Activated naive CD8-positive, alpha-beta T cell treated with anti-CD3 and anti-CD28 coated beads, Interleukin-2, amount 10 ng/mL, durations not matched to agents 7 days and 5 days (primary cell): ENCODE results near the gene PARP16. TPM values are rescaled to one million over a fixed set of nuclear protein-coding genes. Genes with fewer than 3 reads are reported as not detected.
"Not testable (repeated sequence)": the region's sequence is repeated elsewhere in the genome, so short reads cannot be mapped to it uniquely, and the experiment has no call there.

ENCODE experiments used
- ATAC-seq: fragments of 150-1000 bp; cut with Tn5 transposase; one replicate; pipeline ENCODE4 v1.10.0; 2021; ENCODE audit warnings: low read depth, moderate library complexity
- POLR2A ChIA-PET: fragments of 350-600 bp; sonication (Branson Sonifier 250); formaldehyde crosslinking; loops from one replicate; lab custom pipeline; 2021; ENCODE audit warnings: antibody characterized with exemption; lab: Charles Lee
- DNase-seq: peaks from one replicate; pipeline ENCODE4 v3.0.0; 2021
- H3K27ac Mint-ChIP-seq: one replicate; pipeline ENCODE4 v1.8.0; 2022; ENCODE audit warnings: mild to moderate bottlenecking, mixed read lengths
- H3K27me3 Mint-ChIP-seq: one replicate; pipeline ENCODE4 v1.8.0; 2022; ENCODE audit warnings: mild to moderate bottlenecking, moderate library complexity, mixed read lengths
- H3K36me3 Mint-ChIP-seq: one replicate; pipeline ENCODE4 v1.8.0; 2021; ENCODE audit warnings: mild to moderate bottlenecking, mixed read lengths
- H3K4me1 Mint-ChIP-seq: one replicate; pipeline ENCODE4 v1.8.0; 2021; ENCODE audit warnings: mixed read lengths
- H3K4me3 Mint-ChIP-seq: one replicate; pipeline ENCODE4 v1.8.0; 2022; ENCODE audit warnings: mild to moderate bottlenecking, moderate library complexity, mixed read lengths
- H3K9me3 Mint-ChIP-seq: one replicate; pipeline ENCODE4 v1.8.0; 2021; ENCODE audit warnings: mixed read lengths
- total RNA-seq, 2 experiments: library from RNA; stranded (reverse); gene quantifications; one replicate each; pipeline ENCODE4 v1.2.3, GENCODE V29; 2021

PARP16 gene
- total RNA-seq, 2 experiments from 2014 or later = 17.7 to 20.4 TPM

GRCh38 chr15:65259367-65259797 is 27.3 kb downstream of the PARP16 start:
- POLR2A ChIA-PET = no interaction called here
- H3K27ac Mint-ChIP-seq = no peak overlapping the region
- peaks cover 11% of the 10 kb centered on the region for H3K36me3 Mint-ChIP-seq

GRCh38 chr15:65258375-65259262 is 28.1 kb downstream of the PARP16 start:
- Mint-ChIP-seq H3K27ac (no peak overlapping the region), H3K9me3 (no peaks in the 10 kb centered on the region), H3K36me3 (peaks cover 11% of the 10 kb centered on the region), H3K4me3 (no peak overlapping the region), H3K27me3 (no peaks in the 10 kb centered on the region), H3K4me1 (peaks cover 2% of the 10 kb centered on the region)
- ATAC-seq = no peak
- no peak for DNase-seq
- POLR2A ChIA-PET = no interaction called here

More at GRCh38 chr15:65259367-65259797, 27.3 kb downstream of the PARP16 start:
- no peak overlapping the region for H3K4me3 Mint-ChIP-seq
- H3K9me3 Mint-ChIP-seq = no peaks in the 10 kb centered on the region
- ATAC-seq (no peak), DNase-seq (no peak)
- peaks cover 2% of the 10 kb centered on the region for H3K4me1 Mint-ChIP-seq
- no peaks in the 10 kb centered on the region for H3K27me3 Mint-ChIP-seq

DNA sequence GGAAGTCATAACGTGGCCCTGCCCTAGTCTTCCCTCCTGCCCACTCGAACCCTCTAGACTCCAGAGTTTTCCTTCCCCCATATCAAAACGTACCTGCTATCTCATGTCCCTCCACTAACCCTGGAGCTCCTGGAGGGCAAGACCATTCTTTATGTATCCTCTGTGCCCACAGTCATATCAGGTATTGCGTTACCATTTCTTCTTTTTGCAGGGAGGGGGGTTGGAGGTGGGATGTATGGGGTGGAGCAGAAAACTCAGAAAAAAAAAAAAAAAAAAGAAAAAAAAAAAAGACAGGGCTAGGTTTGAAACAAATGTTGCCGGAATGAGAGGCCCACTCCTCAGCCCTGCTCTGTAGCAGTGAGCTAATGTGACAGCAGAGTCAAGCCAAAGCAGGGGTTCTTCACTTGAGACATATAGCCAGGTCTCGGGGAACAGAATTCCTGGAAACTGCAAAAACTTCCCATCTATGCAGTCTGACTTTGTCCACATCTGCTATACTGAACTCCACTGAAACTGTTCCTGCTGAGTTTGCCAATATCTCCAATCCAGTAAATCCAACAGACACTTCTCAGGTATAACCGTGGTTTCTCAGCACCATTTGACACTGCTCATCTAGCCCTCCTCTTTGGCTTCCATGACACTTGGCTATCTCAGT is 31.1 kb downstream of the PARP16 start:
- POLR2A ChIA-PET = interaction anchor here (0.7 kb wide), 2 partner anchors 70 to 291 kb away, joined by 4 to 6 read pairs; no protein-coding TSS in a partner anchor
- H3K27ac Mint-ChIP-seq = no peak overlapping the region
- DNase-seq (no peak), ATAC-seq (no peak)
- H3K4me1 Mint-ChIP-seq = peaks cover 2% of the 10 kb centered on the region
- H3K27me3 Mint-ChIP-seq = no peaks in the 10 kb centered on the region
- peaks cover 8% of the 10 kb centered on the region for H3K36me3 Mint-ChIP-seq
- H3K9me3 Mint-ChIP-seq = no peaks in the 10 kb centered on the region
- no peak overlapping the region for H3K4me3 Mint-ChIP-seq

GRCh38 chr15:65254758-65255157 is 31.9 kb downstream of the PARP16 start:
- Mint-ChIP-seq H3K36me3 (peaks cover 8% of the 10 kb centered on the region), H3K4me1 (peaks cover 2% of the 10 kb centered on the region), H3K27ac (no peak overlapping the region), H3K27me3 (no peaks in the 10 kb centered on the region), H3K9me3 (no peaks in the 10 kb centered on the region), H3K4me3 (no peak overlapping the region)
- ATAC-seq (no peak), DNase-seq (no peak)
- POLR2A ChIA-PET = interaction anchor here (0.7 kb wide), 1 partner anchor 69 kb away, joined by 6 read pairs; no protein-coding TSS in a partner anchor

DNA sequence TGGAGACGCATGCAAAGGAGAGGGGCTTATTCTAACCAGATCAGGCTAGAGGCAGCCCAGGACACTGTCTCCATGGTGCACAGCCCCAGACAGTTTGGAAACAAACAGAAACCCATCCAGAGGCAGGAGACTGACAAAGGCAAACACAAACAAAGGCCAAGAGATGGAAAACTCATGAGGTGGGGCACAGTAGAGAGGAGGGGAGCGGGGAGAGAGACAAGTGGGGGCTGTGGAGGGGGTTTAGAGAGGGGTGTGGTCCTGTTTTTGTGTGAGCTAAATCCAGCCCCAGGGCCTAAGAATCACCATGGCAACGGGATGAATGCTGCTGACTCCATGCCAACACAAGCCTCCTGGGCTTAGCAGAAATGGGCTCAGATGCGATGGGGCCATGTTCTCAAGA is 32.3 kb downstream of the PARP16 start:
- Mint-ChIP-seq H3K4me1 (peaks cover 4% of the 10 kb centered on the region), H3K27ac (no peak overlapping the region), H3K9me3 (no peaks in the 10 kb centered on the region), H3K36me3 (peaks cover 5% of the 10 kb centered on the region), H3K27me3 (no peaks in the 10 kb centered on the region), H3K4me3 (no peak overlapping the region)
- DNase-seq (no peak), ATAC-seq (no peak)
- POLR2A ChIA-PET = no interaction called here

DNA sequence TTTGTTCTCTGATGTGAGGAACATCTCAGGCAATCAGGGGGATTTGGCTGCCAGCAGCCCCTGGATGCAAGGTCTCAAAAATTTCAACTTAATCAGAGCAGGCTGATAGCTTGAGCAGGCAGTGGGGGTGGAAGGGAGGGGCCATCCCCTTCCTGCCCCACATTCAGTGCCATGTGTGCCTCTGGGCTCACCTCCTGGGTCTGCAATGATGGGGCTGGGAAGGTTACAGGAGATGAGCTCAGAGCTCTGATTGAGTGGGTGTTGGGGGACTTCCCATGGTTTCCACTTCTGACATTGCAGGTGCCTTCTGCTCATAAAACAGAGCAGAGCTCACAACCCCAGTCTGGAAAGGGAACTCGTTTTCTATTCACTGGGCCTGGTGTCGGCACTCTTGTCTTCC is 37.0 kb downstream of the PARP16 start:
- peaks cover 5% of the 10 kb centered on the region for H3K36me3 Mint-ChIP-seq
- DNase-seq = no peak
- H3K27me3 Mint-ChIP-seq = no peaks in the 10 kb centered on the region
- ATAC-seq = peak; percentile 58
- H3K4me1 Mint-ChIP-seq = peaks cover 3% of the 10 kb centered on the region
- POLR2A ChIA-PET = interaction anchor here (0.6 to 0.7 kb wide), 3 partner anchors 55 to 287 kb away, joined by 3 to 7 read pairs (median 3); partner anchors contain the start of gene RNU5B-1
- no peaks in the 10 kb centered on the region for H3K9me3 Mint-ChIP-seq
- no peak overlapping the region for H3K4me3 Mint-ChIP-seq
- peak overlapping the region; percentile 34 for H3K27ac Mint-ChIP-seq

GRCh38 chr15:65248511-65249255 is 38.0 kb downstream of the PARP16 start:
- Mint-ChIP-seq H3K27ac (peak overlapping the region; percentile 48), H3K4me3 (no peak overlapping the region), H3K9me3 (no peaks in the 10 kb centered on the region), H3K27me3 (no peaks in the 10 kb centered on the region), H3K4me1 (peaks cover 2% of the 10 kb centered on the region), H3K36me3 (peaks cover 5% of the 10 kb centered on the region)
- no peak for ATAC-seq
- POLR2A ChIA-PET = no interaction called here
- DNase-seq = no peak

- no peaks in the 10 kb centered on the region for H3K9me3 Mint-ChIP-seq
- H3K27me3 Mint-ChIP-seq = no peaks in the 10 kb centered on the region
- no peak overlapping the region for H3K4me3 Mint-ChIP-seq
- DNase-seq (no peak), ATAC-seq (no peak)
- peaks cover 4% of the 10 kb centered on the region for H3K36me3 Mint-ChIP-seq
- H3K27ac Mint-ChIP-seq = no peak overlapping the region
- peaks cover 2% of the 10 kb centered on the region for H3K4me1 Mint-ChIP-seq
- POLR2A ChIA-PET = no interaction called here
These were observed 39.7 kb downstream of the PARP16 start for GRCh38 chr15:65246939-65247338.

DNA sequence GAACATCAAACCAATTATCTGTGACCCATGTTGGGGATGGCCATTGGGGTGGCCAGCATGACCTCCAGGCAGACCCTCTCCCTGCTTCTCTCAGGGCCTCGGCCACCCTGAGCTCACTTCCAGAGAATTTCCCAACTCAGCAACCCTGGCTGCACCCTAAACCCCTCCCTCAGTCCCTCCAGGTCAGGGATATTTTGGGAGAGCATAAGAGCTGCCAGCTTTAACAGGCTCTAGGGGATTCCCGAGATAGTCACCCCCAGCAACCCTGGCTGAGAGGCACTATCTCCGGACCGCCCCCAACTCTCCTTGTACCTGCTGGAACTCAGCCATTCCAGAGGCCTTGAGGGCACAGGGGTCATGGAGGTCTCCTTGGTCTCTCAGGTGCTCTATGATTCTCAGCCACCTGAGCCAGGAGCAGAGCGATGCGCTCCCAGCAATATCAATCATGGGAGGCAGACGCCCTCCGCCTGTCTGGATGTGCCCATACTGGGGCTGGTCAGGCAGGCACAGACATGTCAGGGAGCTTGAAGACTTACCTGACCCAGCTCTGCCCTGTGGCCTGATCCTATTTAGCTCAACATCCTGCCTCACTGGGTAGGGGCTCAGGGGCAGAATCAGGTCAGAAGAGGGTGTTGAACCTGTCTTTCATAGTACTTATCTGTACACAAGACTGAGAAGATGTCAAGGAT is 40.5 kb downstream of the PARP16 start:
- Mint-ChIP-seq H3K4me3 (no peak overlapping the region), H3K9me3 (no peaks in the 10 kb centered on the region)

DNA sequence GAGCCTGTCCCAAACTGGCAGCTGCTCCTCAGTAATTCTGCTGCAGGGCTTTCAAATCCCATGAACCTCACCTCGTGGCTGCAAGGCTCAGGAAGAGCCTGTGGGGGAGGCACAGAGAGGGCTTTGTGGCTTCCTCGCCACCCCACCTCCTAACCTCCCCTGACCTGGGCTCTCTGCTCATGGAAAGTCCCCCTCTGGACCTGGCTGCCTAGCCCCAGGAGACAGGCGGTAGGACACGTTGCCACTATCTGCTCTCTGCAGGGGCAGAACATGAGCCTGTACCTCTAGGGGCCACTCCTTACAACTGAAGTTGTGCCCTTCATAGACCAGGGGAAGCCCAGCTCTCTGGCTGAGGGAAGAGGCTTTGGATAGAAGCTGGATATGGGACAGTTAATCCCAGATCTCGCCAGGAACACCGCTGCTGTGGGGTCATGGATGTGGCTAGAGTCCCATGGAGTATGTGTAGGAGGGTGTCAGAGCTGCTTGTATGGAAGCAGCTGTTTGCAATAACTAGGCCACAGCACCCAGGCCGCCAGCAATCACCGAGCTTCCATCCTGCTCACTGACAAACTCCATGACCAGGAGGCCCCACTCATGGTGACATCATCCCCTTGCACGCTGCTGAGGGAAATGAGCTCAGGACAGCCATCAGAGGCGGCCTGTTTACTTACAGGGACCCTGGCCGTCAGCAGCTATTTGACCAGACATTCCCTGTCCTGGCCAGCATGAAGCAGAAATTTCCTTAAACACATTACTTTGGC is 41.4 kb downstream of the PARP16 start:
- Mint-ChIP-seq H3K27me3 (peaks cover 2% of the 10 kb centered on the region), H3K4me1 (peaks cover 2% of the 10 kb centered on the region), H3K9me3 (no peaks in the 10 kb centered on the region), H3K4me3 (no peak overlapping the region), H3K27ac (no peak overlapping the region), H3K36me3 (peaks cover 4% of the 10 kb centered on the region)
- ATAC-seq = no peak
- POLR2A ChIA-PET = interaction anchor here (0.8 kb wide), 1 partner anchor 63 kb away, joined by 3 read pairs; no protein-coding TSS in a partner anchor
- DNase-seq = no peak

More for the DNA sequence above, 40.5 kb downstream of the PARP16 start:
- Mint-ChIP-seq H3K27ac (no peak overlapping the region), H3K36me3 (peaks cover 4% of the 10 kb centered on the region), H3K27me3 (peaks cover 2% of the 10 kb centered on the region), H3K4me1 (peaks cover 2% of the 10 kb centered on the region)
- POLR2A ChIA-PET = interaction anchor here (0.8 kb wide), 1 partner anchor 62 kb away, joined by 3 read pairs; no protein-coding TSS in a partner anchor
- ATAC-seq = no peak
- DNase-seq = no peak

DNA sequence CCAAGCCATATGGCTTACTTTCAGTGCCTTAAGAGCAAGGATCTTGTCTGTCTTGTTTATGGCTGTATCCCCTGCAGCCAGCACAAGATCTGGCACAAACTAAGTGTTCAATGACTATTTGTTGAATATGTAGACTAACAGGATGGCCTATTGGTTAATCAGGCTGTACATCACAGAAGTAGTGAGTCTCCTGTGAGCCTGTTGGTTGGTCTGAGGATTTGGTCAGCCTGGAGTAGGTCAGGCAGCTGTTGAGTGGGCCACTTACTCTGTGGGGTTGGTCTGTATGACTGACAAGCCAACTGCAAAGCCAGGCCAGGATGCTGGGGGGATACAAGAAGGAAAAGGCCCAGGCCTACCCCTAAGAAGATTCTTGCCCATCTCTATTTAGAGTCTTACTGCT is 42.0 kb downstream of the PARP16 start:
- no peak for ATAC-seq
- H3K4me3 Mint-ChIP-seq = no peak overlapping the region
- no peak for DNase-seq
- H3K36me3 Mint-ChIP-seq = peaks cover 4% of the 10 kb centered on the region
- H3K27me3 Mint-ChIP-seq = peaks cover 2% of the 10 kb centered on the region
- no peak overlapping the region for H3K27ac Mint-ChIP-seq
- POLR2A ChIA-PET = no interaction called here
- no peaks in the 10 kb centered on the region for H3K9me3 Mint-ChIP-seq
- peaks cover 2% of the 10 kb centered on the region for H3K4me1 Mint-ChIP-seq

DNA sequence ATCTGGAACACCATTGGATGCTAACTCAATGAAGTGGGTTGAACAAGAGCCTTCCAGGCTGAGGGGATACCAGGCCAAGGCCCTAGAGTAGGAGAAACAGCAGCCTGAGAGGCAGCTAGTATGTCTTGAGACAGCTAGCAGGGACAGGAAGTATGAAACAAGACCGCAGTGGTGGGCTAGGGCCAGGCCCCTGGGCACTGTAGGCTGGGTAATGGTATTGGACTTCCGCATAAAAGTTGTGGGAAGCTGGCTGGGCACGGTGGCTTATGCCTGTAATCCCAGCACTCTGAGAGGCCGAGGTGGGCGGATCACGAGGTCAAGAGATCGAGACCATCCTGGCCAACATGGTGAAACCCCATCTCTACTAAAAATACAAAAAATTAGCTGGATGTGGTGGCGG is 50.2 kb downstream of the PARP16 start:
- not testable (repeated sequence) for ATAC-seq, H3K4me3 Mint-ChIP-seq, H3K27me3 Mint-ChIP-seq, H3K4me1 Mint-ChIP-seq, H3K9me3 Mint-ChIP-seq, H3K36me3 Mint-ChIP-seq, DNase-seq, H3K27ac Mint-ChIP-seq
- POLR2A ChIA-PET = interaction anchor here (0.7 kb wide), 1 partner anchor 63 kb away, joined by 6 read pairs; no protein-coding TSS in a partner anchor
